ENCODE results near the gene NPIPA5.
"Not testable (repeated sequence)": the region's sequence is repeated elsewhere in the genome, so short reads cannot be mapped to it uniquely, and the experiment has no call there.

GRCh38 chr16:15337974-15338605 is 40.0 kb downstream of the NPIPA5 start:
- TF ChIP-seq POLR2A, CTCF (IDR thresholded peaks at IDR 0.05): not testable (repeated sequence)
